ENCODE results near the gene TBC1D21.
A peak's percentile ranks its signal among the peaks of the same experiment; 100 is the strongest.

The TBC1D21 gene

GRCh38 chr15:73928241-73928579 lies 54.8 kb downstream of the TBC1D21 start:
- peak overlapping the region; percentile 99 for H3K27ac ChIP-seq
- TF ChIP-seq, protein P1, sequence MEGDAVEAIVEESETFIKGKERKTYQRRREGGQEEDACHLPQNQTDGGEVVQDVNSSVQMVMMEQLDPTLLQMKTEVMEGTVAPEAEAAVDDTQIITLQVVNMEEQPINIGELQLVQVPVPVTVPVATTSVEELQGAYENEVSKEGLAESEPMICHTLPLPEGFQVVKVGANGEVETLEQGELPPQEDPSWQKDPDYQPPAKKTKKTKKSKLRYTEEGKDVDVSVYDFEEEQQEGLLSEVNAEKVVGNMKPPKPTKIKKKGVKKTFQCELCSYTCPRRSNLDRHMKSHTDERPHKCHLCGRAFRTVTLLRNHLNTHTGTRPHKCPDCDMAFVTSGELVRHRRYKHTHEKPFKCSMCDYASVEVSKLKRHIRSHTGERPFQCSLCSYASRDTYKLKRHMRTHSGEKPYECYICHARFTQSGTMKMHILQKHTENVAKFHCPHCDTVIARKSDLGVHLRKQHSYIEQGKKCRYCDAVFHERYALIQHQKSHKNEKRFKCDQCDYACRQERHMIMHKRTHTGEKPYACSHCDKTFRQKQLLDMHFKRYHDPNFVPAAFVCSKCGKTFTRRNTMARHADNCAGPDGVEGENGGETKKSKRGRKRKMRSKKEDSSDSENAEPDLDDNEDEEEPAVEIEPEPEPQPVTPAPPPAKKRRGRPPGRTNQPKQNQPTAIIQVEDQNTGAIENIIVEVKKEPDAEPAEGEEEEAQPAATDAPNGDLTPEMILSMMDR (conservative IDR thresholded peaks at IDR 0.05) = no peak

GRCh38 chr15:73928971-73929627 lies 55.7 kb downstream of the TBC1D21 start:
- TF ChIP-seq, protein P1 (conservative IDR thresholded peaks at IDR 0.05) = no peak
- peak overlapping the region; percentile 99 for H3K27ac ChIP-seq

DNA sequence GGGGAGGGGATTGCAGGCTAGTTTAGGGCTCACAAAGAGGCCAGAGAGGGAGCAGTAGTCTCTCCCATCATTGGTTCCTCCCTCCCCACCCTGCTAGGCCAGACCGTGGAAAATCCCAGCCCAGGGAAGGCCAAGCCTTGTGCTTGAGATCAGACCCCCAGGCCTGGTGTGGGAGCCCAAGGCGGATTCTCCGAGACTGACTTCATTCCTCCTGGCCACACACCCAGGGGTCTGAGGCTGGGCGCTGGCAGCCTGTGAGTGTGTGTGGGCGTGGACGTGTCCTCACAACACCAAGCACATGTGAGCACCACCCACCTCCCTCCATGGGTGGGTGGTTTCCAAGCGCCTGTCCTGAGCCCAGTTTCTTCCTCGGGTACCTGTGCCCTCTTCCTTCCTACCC lies 57.0 kb downstream of the TBC1D21 start:
- TF ChIP-seq, protein P1 (conservative IDR thresholded peaks at IDR 0.05) = no peak
- peak overlapping the region; percentile 94; the same call in 1 of the 2 replicates for H3K27ac ChIP-seq

GRCh38 chr15:73930790-73931281 lies 57.5 kb downstream of the TBC1D21 start:
- peak overlapping the region; percentile 94; the same call in 1 of the 2 replicates for H3K27ac ChIP-seq
- TF ChIP-seq, protein P1 (conservative IDR thresholded peaks at IDR 0.05) = no peak

DNA sequence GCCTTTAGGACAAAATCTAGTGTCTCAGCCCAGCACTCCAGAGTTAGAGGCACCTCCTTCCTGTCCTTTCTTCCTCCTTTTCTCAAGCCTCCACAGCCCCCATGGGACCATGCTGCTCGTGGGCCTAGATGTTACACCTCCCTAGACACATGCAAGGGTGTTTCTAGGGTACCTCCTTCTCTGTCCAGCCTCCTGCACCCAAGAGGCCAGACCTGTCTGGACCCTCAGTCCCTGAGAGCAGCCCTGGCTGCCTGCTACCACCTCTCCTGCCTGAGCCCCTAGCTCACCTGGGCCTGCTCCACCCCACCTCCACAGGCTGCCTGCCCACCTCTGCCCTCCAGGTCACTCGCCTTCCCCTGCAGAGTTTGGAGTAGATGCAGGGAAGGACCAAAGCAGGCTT lies 58.1 kb downstream of the TBC1D21 start:
- TF ChIP-seq, protein P1 (conservative IDR thresholded peaks at IDR 0.05) = no peak
- peak overlapping the region; percentile 94 for H3K27ac ChIP-seq

DNA sequence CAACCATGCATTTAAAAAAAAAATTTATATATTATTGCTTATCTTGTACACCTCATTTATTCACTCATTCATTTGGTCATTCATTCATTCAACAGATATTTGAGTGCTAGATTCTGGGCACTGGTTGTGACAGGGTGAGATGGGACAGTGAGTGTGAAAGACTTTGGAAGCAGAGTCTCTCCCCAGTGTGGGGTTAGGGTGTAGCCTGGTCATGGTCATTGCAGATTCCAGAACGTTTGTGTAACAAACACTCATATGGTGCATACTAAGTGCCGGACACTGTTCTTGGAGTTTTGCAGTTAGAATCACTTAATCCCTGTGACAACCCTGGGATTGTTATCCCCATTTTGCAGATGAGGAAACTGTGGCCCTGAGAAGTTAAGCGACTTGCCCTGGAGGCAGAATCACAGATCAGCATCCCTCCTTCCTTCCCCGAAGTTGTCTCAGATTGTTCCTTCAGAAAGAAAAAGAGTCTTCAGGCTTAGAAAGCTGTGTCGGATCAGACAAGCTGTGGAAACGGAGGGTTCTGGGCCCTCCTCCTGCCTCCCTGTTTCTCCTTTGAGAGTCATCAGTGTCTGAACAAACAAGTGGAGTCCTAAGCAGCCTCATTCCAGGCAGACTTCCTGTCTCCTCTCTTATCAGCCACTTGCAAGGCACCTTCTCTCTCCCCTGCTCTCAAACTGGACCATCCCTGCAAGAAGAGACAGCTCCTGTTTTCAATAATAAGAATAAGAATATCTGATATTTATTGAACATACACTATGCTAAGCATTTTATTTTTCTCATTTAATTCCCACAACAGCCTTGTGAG lies 59.2 kb downstream of the TBC1D21 start:
- TF ChIP-seq, protein P1 (conservative IDR thresholded peaks at IDR 0.05) = no peak
- H3K27ac ChIP-seq = peak overlapping the region; percentile 94

GRCh38 chr15:73934281-73934680 lies 60.9 kb downstream of the TBC1D21 start:
- H3K27ac ChIP-seq = peak overlapping the region; percentile 94
- TF ChIP-seq, protein P1 (conservative IDR thresholded peaks at IDR 0.05) = no peak

Data from VCaP (cell line).